Measurements from ENCODE around the gene CYTH1. TPM values are rescaled to one million over a fixed set of nuclear protein-coding genes. Genes with fewer than 3 reads are reported as not detected.
A peak's percentile ranks its signal among the peaks of the same experiment; 100 is the strongest.

The CYTH1 gene
- total RNA-seq, 1 experiment from 2014 or later = 20.0 TPM

DNA sequence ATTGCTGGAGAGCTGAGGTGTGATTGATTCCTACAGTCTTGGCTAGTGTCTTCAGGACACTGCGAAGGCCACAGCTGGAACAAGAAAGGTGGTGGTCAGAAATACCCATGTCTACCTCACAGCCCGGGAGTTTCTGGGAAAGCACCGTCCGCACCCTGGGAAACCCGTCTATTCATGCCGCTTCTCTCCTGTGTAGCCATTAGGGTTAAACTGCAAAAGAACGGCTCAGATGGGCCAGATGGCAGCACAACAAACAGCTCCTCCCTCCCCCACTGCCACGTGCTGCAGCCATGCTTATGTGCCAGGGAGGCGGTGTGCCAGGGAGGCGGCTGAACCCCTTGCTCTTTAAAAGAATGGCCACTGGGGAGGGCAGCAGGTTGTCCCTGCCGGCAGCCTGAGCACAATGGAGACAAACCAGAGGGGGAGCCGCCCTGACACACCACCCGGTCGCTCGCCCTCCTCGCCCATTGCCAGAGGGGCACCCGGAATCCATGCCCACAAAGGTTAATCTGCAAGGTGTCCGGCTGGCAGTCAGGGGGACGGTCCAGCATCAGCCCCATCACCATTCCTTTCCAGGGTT lies 65.2 kb downstream of the CYTH1 start:
- Mint-ChIP-seq H3K4me1 (peaks cover 43% of the 10 kb centered on the region), H3K4me3 (peak overlapping the region; percentile 58), H3K36me3 (no peaks in the 10 kb centered on the region), H3K9me3 (no peaks in the 10 kb centered on the region), H3K27ac (no peak overlapping the region), H3K27me3 (ENCODE audit: low read depth) (peaks cover 3% of the 10 kb centered on the region; the same call in 1 of the 2 replicates)
- ChIA-PET CTCF (interaction anchor here (0.8 to 2.9 kb wide), 3 partner anchors 8 to 220 kb away, joined by 5 to 11 read pairs (median 9); no protein-coding TSS in a partner anchor), POLR2A (no interaction called here)
- TF ChIP-seq USF2 (CRISPR knock-in tag; IDR thresholded peaks at IDR 0.05) (0 out of 2 replicates have a peak, but pooled peaks have one; percentile 10), IRF2 (CRISPR knock-in tag; IDR thresholded peaks at IDR 0.05; ENCODE audit: borderline replicate concordance, low read depth) (no peak)
- DNase-seq (ENCODE audit: low spot score) = no peak
- ATAC-seq = peak; percentile 41

DNA sequence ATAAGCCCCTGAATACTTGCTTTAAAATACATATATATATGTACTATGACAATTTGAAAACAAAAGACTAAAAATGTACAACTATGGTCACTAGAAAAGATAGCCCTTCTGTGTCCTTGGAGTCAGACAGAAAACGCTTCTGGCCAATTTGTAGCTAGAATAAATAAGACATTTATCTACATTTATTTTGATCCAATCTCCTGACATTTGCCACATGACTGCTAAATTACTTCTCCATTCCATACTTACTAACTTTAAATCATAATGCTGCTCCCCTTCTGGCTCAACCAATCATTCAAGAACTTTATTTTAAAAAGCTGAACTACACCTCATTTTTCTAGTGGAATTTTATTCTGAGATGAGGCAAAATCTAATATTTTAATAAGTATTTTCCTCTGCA lies 65.8 kb downstream of the CYTH1 start:
- ChIA-PET CTCF (interaction anchor here (0.6 to 2.9 kb wide), 4 partner anchors 7 to 1426 kb away, joined by 3 to 11 read pairs (median 7); no protein-coding TSS in a partner anchor), POLR2A (no interaction called here)
- DNase-seq (ENCODE audit: low spot score) (no peak), ATAC-seq (no peak)
- no peaks in the 10 kb centered on the region for H3K36me3 Mint-ChIP-seq
- peaks cover 3% of the 10 kb centered on the region; the same call in 1 of the 2 replicates for H3K27me3 Mint-ChIP-seq (ENCODE audit: low read depth)
- peaks cover 37% of the 10 kb centered on the region for H3K4me1 Mint-ChIP-seq
- no peak overlapping the region for H3K4me3 Mint-ChIP-seq
- TF ChIP-seq ESRRA (CRISPR knock-in tag; IDR thresholded peaks at IDR 0.05; ENCODE audit: borderline replicate concordance) (no peak), RELA (CRISPR knock-in tag; IDR thresholded peaks at IDR 0.05; ENCODE audit: borderline replicate concordance) (no peak), ZNF671 (CRISPR knock-in tag; IDR thresholded peaks at IDR 0.05) (no peak), MXD4 (CRISPR knock-in tag; IDR thresholded peaks at IDR 0.05; ENCODE audit: borderline replicate concordance) (no peak), ZNF121 (CRISPR knock-in tag; IDR thresholded peaks at IDR 0.05) (no peak), SMAD3 (CRISPR knock-in tag; IDR thresholded peaks at IDR 0.05; ENCODE audit: borderline replicate concordance) (no peak)
- TF ChIP-seq, protein P1, sequence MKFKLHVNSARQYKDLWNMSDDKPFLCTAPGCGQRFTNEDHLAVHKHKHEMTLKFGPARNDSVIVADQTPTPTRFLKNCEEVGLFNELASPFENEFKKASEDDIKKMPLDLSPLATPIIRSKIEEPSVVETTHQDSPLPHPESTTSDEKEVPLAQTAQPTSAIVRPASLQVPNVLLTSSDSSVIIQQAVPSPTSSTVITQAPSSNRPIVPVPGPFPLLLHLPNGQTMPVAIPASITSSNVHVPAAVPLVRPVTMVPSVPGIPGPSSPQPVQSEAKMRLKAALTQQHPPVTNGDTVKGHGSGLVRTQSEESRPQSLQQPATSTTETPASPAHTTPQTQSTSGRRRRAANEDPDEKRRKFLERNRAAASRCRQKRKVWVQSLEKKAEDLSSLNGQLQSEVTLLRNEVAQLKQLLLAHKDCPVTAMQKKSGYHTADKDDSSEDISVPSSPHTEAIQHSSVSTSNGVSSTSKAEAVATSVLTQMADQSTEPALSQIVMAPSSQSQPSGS (CRISPR knock-in tag; IDR thresholded peaks at IDR 0.05; ENCODE audit: borderline replicate concordance, low read depth) = no peak
- TF ChIP-seq, protein P2, sequence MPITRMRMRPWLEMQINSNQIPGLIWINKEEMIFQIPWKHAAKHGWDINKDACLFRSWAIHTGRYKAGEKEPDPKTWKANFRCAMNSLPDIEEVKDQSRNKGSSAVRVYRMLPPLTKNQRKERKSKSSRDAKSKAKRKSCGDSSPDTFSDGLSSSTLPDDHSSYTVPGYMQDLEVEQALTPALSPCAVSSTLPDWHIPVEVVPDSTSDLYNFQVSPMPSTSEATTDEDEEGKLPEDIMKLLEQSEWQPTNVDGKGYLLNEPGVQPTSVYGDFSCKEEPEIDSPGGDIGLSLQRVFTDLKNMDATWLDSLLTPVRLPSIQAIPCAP (CRISPR knock-in tag; IDR thresholded peaks at IDR 0.05) = no peak
- TF ChIP-seq, protein P3, sequence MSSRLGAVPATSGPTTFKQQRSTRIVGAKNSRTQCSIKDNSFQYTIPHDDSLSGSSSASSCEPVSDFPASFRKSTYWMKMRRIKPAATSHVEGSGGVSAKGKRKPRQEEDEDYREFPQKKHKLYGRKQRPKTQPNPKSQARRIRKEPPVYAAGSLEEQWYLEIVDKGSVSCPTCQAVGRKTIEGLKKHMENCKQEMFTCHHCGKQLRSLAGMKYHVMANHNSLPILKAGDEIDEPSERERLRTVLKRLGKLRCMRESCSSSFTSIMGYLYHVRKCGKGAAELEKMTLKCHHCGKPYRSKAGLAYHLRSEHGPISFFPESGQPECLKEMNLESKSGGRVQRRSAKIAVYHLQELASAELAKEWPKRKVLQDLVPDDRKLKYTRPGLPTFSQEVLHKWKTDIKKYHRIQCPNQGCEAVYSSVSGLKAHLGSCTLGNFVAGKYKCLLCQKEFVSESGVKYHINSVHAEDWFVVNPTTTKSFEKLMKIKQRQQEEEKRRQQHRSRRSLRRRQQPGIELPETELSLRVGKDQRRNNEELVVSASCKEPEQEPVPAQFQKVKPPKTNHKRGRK (CRISPR knock-in tag; IDR thresholded peaks at IDR 0.05; ENCODE audit: borderline replicate concordance) = no peak
- no peak overlapping the region for H3K27ac Mint-ChIP-seq
- no peaks in the 10 kb centered on the region for H3K9me3 Mint-ChIP-seq

- Mint-ChIP-seq H3K27me3 (ENCODE audit: low read depth) (peaks cover 3% of the 10 kb centered on the region; the same call in 1 of the 2 replicates), H3K27ac (no peak overlapping the region), H3K9me3 (no peaks in the 10 kb centered on the region), H3K4me1 (peaks cover 36% of the 10 kb centered on the region), H3K4me3 (no peak overlapping the region), H3K36me3 (no peaks in the 10 kb centered on the region)
- no peak for ATAC-seq
- no peak for DNase-seq (ENCODE audit: low spot score)
- ChIA-PET POLR2A (no interaction called here), CTCF (interaction anchor here (0.6 to 1.2 kb wide), 3 partner anchors 219 to 1426 kb away, joined by 3 to 5 read pairs (median 3); no protein-coding TSS in a partner anchor)
- no peak for TF ChIP-seq STAT6 (CRISPR knock-in tag; conservative IDR thresholded peaks at IDR 0.05; ENCODE audit: low read depth)
- TF ChIP-seq E2F4 (CRISPR knock-in tag; IDR thresholded peaks at IDR 0.05; ENCODE audit: borderline replicate concordance, low read depth) = no peak
- TF ChIP-seq NR3C1 (CRISPR knock-in tag; conservative IDR thresholded peaks at IDR 0.05; ENCODE audit: low read depth) = no peak
- TF ChIP-seq, protein P4, sequence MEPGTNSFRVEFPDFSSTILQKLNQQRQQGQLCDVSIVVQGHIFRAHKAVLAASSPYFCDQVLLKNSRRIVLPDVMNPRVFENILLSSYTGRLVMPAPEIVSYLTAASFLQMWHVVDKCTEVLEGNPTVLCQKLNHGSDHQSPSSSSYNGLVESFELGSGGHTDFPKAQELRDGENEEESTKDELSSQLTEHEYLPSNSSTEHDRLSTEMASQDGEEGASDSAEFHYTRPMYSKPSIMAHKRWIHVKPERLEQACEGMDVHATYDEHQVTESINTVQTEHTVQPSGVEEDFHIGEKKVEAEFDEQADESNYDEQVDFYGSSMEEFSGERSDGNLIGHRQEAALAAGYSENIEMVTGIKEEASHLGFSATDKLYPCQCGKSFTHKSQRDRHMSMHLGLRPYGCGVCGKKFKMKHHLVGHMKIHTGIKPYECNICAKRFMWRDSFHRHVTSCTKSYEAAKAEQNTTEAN (CRISPR knock-in tag; IDR thresholded peaks at IDR 0.05) = no peak
- TF ChIP-seq FOXP1 (CRISPR knock-in tag; IDR thresholded peaks at IDR 0.05; ENCODE audit: borderline replicate concordance) = no peak
- no peak for TF ChIP-seq CDX4 (CRISPR knock-in tag; IDR thresholded peaks at IDR 0.05; ENCODE audit: borderline replicate concordance)
- TF ChIP-seq ZNF263 (CRISPR knock-in tag; IDR thresholded peaks at IDR 0.05; ENCODE audit: low read depth) = no peak
- TF ChIP-seq JUN (CRISPR knock-in tag; IDR thresholded peaks at IDR 0.05) = no peak
- TF ChIP-seq PRRX2 (CRISPR knock-in tag; IDR thresholded peaks at IDR 0.05) = no peak
Observed at GRCh38 chr17:78715876-78716275, 66.2 kb downstream of the CYTH1 start.

Measured in WTC11 (cell line).